Uterus (tissue), 2 donors: ENCODE results near the gene MYOG.

Experiments used
- CTCF ChIP-seq, 4 experiments: fragments of 200-600 bp in 2 of 4; fragments of 450-650 bp in 2 of 4; sonication (generic) in 2 of 4; IDR thresholded peaks; one replicate each; pipeline ENCODE4 v1.5.1; 2016 to 2019; ENCODE audit warnings: antibody characterized with exemption in 4 of 4, mild to moderate bottlenecking in 2 of 4, moderate library complexity in 1 of 4
- POLR2A ChIP-seq, 2 donors: fragments of 450-650 bp; IDR thresholded peaks; one replicate each; pipeline ENCODE4 v1.6.1; 2016; ENCODE audit warnings: antibody characterized with exemption in 2 of 2, mild to moderate bottlenecking in 1 of 2, moderate library complexity in 1 of 2

GRCh38 chr1:203126866-203127665, 41.3 kb upstream of the MYOG start:
- TF ChIP-seq CTCF (IDR thresholded peaks at IDR 0.05) (no peak), POLR2A (IDR thresholded peaks at IDR 0.05) (no peak)
